HepG2 (cell line): ENCODE measurements around the gene ERMARD. TPM values are rescaled to one million over a fixed set of nuclear protein-coding genes. Genes with fewer than 3 reads are reported as not detected.
A peak's percentile ranks its signal among the peaks of the same experiment; 100 is the strongest.

Experiments
- ARID2 ChIP-seq: sonication (generic); formaldehyde crosslinking; IDR thresholded peaks from 2 replicates; pipeline ENCODE4 v1.8.1; 2022; ENCODE audit warnings: mild to moderate bottlenecking, missing genetic modification reagents, borderline replicate concordance
- ATAD3A ChIP-seq: sonication (generic); formaldehyde crosslinking; IDR thresholded peaks from 2 replicates; pipeline ENCODE4 v1.4.0; 2020; ENCODE audit warnings: missing genetic modification reagents
- CENPT ChIP-seq: sonication (generic); formaldehyde crosslinking; IDR thresholded peaks from 2 replicates; pipeline ENCODE4 v1.8.0; 2022; ENCODE audit warnings: low read depth, mild to moderate bottlenecking, moderate library complexity, missing genetic modification reagents
- EP300 ChIP-seq, 3 experiments: sonication (generic) in 1 of 3; formaldehyde crosslinking in 1 of 3; IDR thresholded peaks; 2 replicates each; pipeline versions ENCODE4 v1.5.1 to v1.6.1; 2011 to 2020; ENCODE audit warnings: low read depth in 2 of 3, low read length in 2 of 3, borderline replicate concordance in 1 of 3, improper control_type of control experiment in 1 of 3, mild to moderate bottlenecking in 1 of 3, missing genetic modification reagents in 1 of 3, moderate library complexity in 1 of 3
- FOXA3 ChIP-seq: IDR thresholded peaks from 2 replicates; pipeline ENCODE4 v1.6.1; 2016; ENCODE audit warnings: missing genetic modification reagents, missing compliant biosample characterization
- FOXK2 ChIP-seq: fragments of 450-650 bp; IDR thresholded peaks from 2 replicates; pipeline ENCODE4 v1.6.1; 2016
- GFI1 ChIP-seq: sonication (generic); formaldehyde crosslinking; IDR thresholded peaks from 2 replicates; pipeline ENCODE4 v1.5.0; 2020; ENCODE audit warnings: missing genetic modification reagents, mild to moderate bottlenecking, borderline replicate concordance
- GPN1 ChIP-seq: sonication (generic); formaldehyde crosslinking; IDR thresholded peaks from 2 replicates; pipeline ENCODE4 v1.5.1; 2020; ENCODE audit warnings: missing genetic modification reagents, borderline replicate concordance
- HMG20A ChIP-seq: IDR thresholded peaks from 2 replicates; pipeline ENCODE4 v1.6.1; 2016; ENCODE audit warnings: borderline replicate concordance
- JARID2 ChIP-seq: sonication (generic); formaldehyde crosslinking; IDR thresholded peaks from 2 replicates; pipeline ENCODE4 v1.8.1; 2023; ENCODE audit warnings: missing genetic modification reagents, inconsistent platforms; ENCODE audit not compliant: insufficient replicate concordance
- NCOA1 ChIP-seq: sonication (generic); formaldehyde crosslinking; IDR thresholded peaks from 2 replicates; pipeline ENCODE4 v1.9.0; 2021; ENCODE audit warnings: missing genetic modification reagents
- NFE2L2 ChIP-seq: fragments of 150-350 bp; IDR thresholded peaks from 2 replicates; pipeline ENCODE4 v1.6.1; 2014; ENCODE audit warnings: low read length
- NFRKB ChIP-seq: fragments of 450-650 bp; IDR thresholded peaks from 2 replicates; pipeline ENCODE4 v1.6.1; 2017
- PBX2 ChIP-seq: IDR thresholded peaks from 2 replicates; pipeline ENCODE4 v1.6.1; 2016; ENCODE audit warnings: control low read depth
- PHF21A ChIP-seq: sonication (generic); formaldehyde crosslinking; IDR thresholded peaks from 2 replicates; pipeline ENCODE4 v1.5.0; 2020; ENCODE audit warnings: mild to moderate bottlenecking, missing genetic modification reagents
- RARA ChIP-seq: IDR thresholded peaks from 2 replicates; pipeline ENCODE4 v1.6.1; 2016; ENCODE audit warnings: missing genetic modification reagents, missing compliant biosample characterization
- RELA ChIP-seq: sonication (generic); formaldehyde crosslinking; IDR thresholded peaks from 2 replicates; pipeline ENCODE4 v1.4.0; 2020; ENCODE audit warnings: missing genetic modification reagents
- SP2 ChIP-seq: sonication (generic); formaldehyde crosslinking; IDR thresholded peaks from 2 replicates; pipeline ENCODE4 v1.5.1; 2020; ENCODE audit warnings: mild to moderate bottlenecking, missing genetic modification reagents
- TOPORS ChIP-seq: sonication (generic); formaldehyde crosslinking; IDR thresholded peaks from 2 replicates; pipeline ENCODE4 v1.8.0; 2023; ENCODE audit warnings: mild to moderate bottlenecking, missing genetic modification reagents
- ZNF17 ChIP-seq: sonication (generic); formaldehyde crosslinking; IDR thresholded peaks from 2 replicates; pipeline ENCODE4 v1.5.0; 2020; ENCODE audit warnings: mild to moderate bottlenecking, missing genetic modification reagents
- ZNF253 ChIP-seq: sonication (generic); formaldehyde crosslinking; IDR thresholded peaks from 2 replicates; pipeline ENCODE4 v1.8.0; 2022; ENCODE audit warnings: mild to moderate bottlenecking, missing genetic modification reagents, borderline replicate concordance
- ZNF335 ChIP-seq: sonication (generic); formaldehyde crosslinking; IDR thresholded peaks from 2 replicates; pipeline ENCODE4 v1.4.0; 2020; ENCODE audit warnings: missing genetic modification reagents
- ZSCAN25 ChIP-seq: sonication (generic); formaldehyde crosslinking; IDR thresholded peaks from 2 replicates; pipeline ENCODE4 v1.8.0; 2022; ENCODE audit warnings: mild to moderate bottlenecking, missing genetic modification reagents
- polyA plus RNA-seq, 8 experiments: library from polyadenylated mRNA; depleted of rRNA in 3 of 8; stranded (reverse) in 7 of 8; unstranded in 1 of 8; fragments of >200 nt; fragmentation: Illumina TruSeq in 4 of 8; extraction: Trizol in 4 of 8; gene quantifications; 2 replicates each; pipeline versions ENCODE4 v1.2.1 to v1.2.3, GENCODE V29; 2011 to 2016; ENCODE audit warnings: low read depth in 4 of 8, missing spikeins in 1 of 8, mixed read lengths in 1 of 8; ENCODE audit not compliant: insufficient read depth in 1 of 8
- total RNA-seq, 5 experiments: library from RNA; depleted of rRNA; stranded (reverse); fragments of >200 nt; fragmentation: Illumina TruSeq; extraction: Trizol; gene quantifications; 2 replicates each; pipeline ENCODE4 v1.2.3, GENCODE V29; 2016; ENCODE audit warnings: low read depth in 1 of 5
- TF ChIP-seq, protein P1 (sequence below): sonication (generic); formaldehyde crosslinking; IDR thresholded peaks from 2 replicates; pipeline ENCODE4 v1.9.0; 2021; ENCODE audit warnings: missing genetic modification reagents, borderline replicate concordance
- TF ChIP-seq, protein P2 (sequence below): sonication (generic); formaldehyde crosslinking; IDR thresholded peaks from 2 replicates; pipeline ENCODE4 v1.5.0; 2020; ENCODE audit warnings: missing genetic modification reagents

Gene ERMARD
- total and polyA plus RNA-seq, 2 of the 13 experiments (the other 11 are each of a cell fraction or from before 2014, with no cell fraction given), result 8.8 to 10.7 TPM

DNA sequence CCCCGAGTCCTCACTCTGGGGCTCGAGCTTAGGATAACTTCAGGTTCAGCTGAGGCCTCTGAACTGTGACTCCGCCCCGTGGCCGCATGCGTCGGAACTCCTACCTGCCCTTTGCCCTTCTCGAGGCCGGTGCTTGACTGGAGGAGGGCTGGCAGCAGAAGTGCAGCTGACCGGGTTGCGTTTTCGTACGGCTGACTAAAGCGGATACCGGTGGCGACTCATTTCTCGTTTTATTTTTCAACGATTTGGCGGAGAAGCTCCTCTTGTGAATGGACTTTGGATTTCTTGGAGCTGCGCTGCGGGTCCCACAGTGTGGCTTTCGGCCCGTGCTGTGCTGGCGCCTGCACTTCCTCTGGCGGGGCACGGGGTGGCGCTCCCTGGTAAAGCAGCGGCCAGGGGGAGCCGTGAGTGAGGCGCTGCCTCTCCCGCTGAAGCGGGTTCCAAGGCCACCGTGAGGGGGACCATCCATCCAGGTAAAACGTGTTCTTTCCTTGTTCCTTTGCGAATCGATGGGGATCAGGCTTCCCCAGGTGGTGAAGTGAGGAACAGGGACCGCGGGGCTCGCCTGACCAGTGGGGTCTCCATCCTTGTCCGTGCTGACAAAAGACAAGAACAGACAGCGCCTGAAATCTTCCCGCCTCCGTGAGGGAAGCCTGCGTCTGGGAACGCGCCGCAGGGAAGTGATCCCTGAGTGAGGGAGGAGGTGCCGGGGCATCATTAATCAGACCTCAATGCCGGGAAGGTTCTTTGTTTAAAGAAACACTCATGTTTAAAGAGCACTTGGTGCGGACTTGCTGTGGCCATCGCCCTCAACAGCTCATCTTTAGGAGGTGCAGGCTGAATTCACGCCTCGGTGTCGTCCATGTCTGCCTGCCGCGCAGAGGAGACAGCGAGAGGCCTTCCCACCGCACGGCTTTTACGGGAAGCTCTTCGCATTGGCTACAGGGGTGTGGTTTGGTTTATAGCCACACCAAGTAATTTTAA, 38.8 kb downstream of the ERMARD start (continued):
- no peak for TF ChIP-seq ATAD3A (CRISPR knock-in tag)
- no peak for TF ChIP-seq GPN1 (CRISPR knock-in tag)
- peak; percentile 18; the same call in 1 of the 2 replicates for TF ChIP-seq ZNF253
- no peak; the same call in 1 of the 2 replicates for TF ChIP-seq CENPT (CRISPR knock-in tag)
- TF ChIP-seq EP300 (IDR thresholded peaks at IDR 0.05; ENCODE audit: low read depth in 2 of 2, low read length in 2 of 2), result 0 out of 4 replicates have a peak, but pooled peaks of 1 of the 2 experiments have one; percentile 5
- peak; percentile 38; the same call in 1 of the 2 replicates for TF ChIP-seq EP300 (CRISPR knock-in tag; IDR thresholded peaks at IDR 0.05; ENCODE audit: borderline replicate concordance)
- TF ChIP-seq RARA, result peak; percentile 68
- peak; percentile 29; the same call in 1 of the 2 replicates for TF ChIP-seq HMG20A (CRISPR knock-in tag)
- peak; percentile 92; the same call in 1 of the 2 replicates for TF ChIP-seq NCOA1 (CRISPR knock-in tag)
- TF ChIP-seq RELA, result no peak
- TF ChIP-seq, protein P1, sequence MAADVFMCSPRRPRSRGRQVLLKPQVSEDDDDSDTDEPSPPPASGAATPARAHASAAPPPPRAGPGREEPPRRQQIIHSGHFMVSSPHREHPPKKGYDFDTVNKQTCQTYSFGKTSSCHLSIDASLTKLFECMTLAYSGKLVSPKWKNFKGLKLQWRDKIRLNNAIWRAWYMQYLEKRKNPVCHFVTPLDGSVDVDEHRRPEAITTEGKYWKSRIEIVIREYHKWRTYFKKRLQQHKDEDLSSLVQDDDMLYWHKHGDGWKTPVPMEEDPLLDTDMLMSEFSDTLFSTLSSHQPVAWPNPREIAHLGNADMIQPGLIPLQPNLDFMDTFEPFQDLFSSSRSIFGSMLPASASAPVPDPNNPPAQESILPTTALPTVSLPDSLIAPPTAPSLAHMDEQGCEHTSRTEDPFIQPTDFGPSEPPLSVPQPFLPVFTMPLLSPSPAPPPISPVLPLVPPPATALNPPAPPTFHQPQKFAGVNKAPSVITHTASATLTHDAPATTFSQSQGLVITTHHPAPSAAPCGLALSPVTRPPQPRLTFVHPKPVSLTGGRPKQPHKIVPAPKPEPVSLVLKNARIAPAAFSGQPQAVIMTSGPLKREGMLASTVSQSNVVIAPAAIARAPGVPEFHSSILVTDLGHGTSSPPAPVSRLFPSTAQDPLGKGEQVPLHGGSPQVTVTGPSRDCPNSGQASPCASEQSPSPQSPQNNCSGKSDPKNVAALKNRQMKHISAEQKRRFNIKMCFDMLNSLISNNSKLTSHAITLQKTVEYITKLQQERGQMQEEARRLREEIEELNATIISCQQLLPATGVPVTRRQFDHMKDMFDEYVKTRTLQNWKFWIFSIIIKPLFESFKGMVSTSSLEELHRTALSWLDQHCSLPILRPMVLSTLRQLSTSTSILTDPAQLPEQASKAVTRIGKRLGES (CRISPR knock-in tag), result no peak
- no peak; the same call in 1 of the 2 replicates for TF ChIP-seq ARID2 (CRISPR knock-in tag)
- TF ChIP-seq, protein P2, sequence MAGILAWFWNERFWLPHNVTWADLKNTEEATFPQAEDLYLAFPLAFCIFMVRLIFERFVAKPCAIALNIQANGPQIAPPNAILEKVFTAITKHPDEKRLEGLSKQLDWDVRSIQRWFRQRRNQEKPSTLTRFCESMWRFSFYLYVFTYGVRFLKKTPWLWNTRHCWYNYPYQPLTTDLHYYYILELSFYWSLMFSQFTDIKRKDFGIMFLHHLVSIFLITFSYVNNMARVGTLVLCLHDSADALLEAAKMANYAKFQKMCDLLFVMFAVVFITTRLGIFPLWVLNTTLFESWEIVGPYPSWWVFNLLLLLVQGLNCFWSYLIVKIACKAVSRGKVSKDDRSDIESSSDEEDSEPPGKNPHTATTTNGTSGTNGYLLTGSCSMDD (CRISPR knock-in tag), result no peak
- TF ChIP-seq ZSCAN25 (CRISPR knock-in tag), result peak; percentile 82; the same call in 1 of the 2 replicates
- no peak for TF ChIP-seq ZNF335 (CRISPR knock-in tag)
- peak; percentile 93; the same call in 1 of the 2 replicates for TF ChIP-seq PHF21A (CRISPR knock-in tag)
- no peak for TF ChIP-seq JARID2 (CRISPR knock-in tag)
- TF ChIP-seq SP2 (CRISPR knock-in tag), result no peak
- TF ChIP-seq PBX2 (CRISPR knock-in tag), result no peak
- peak; percentile 91; the same call in 1 of the 2 replicates for TF ChIP-seq TOPORS (CRISPR knock-in tag)
- no peak for TF ChIP-seq NFE2L2
- TF ChIP-seq FOXK2, result no peak
- TF ChIP-seq GFI1, result peak; percentile 44; the same call in 1 of the 2 replicates
- TF ChIP-seq NFRKB, result no peak
- no peak; the same call in 1 of the 2 replicates for TF ChIP-seq FOXA3 (CRISPR knock-in tag)
- TF ChIP-seq ZNF17, result no peak; the same call in 1 of the 2 replicates
